GM19452 (cell line): ENCODE measurements around the gene KLHL13.
"Not testable (repeated sequence)": the region's sequence is repeated elsewhere in the genome, so short reads cannot be mapped to it uniquely, and the experiment has no call there.

Experiments used
- ATAC-seq: cut with Tn5 transposase; IDR thresholded peaks from one replicate; pipeline ENCODE4 v1.9.1; 2021; ENCODE audit not compliant: unreplicated experiment

KLHL13 gene

GRCh38 chrX:117995378-117995777, 121.2 kb downstream of the KLHL13 start:
- no peak for ATAC-seq

GRCh38 chrX:117992192-117992723, 124.4 kb downstream of the KLHL13 start:
- ATAC-seq: no peak

- no peak for ATAC-seq
Measured at GRCh38 chrX:117990438-117990837, 126.2 kb downstream of the KLHL13 start.

- no peak for ATAC-seq
Measured at GRCh38 chrX:117989512-117989911, 127.1 kb downstream of the KLHL13 start.

- ATAC-seq: no peak
Measured at GRCh38 chrX:117987373-117987772, 129.2 kb downstream of the KLHL13 start.

- ATAC-seq: no peak
Measured at GRCh38 chrX:117985241-117985640, 131.4 kb downstream of the KLHL13 start.

GRCh38 chrX:117982694-117983392, 133.8 kb downstream of the KLHL13 start:
- no peak for ATAC-seq

GRCh38 chrX:117978402-117978801, 138.2 kb downstream of the KLHL13 start:
- no peak for ATAC-seq

GRCh38 chrX:117977526-117977925, 139.1 kb downstream of the KLHL13 start:
- no peak for ATAC-seq

- no peak for ATAC-seq
Measured at GRCh38 chrX:117973110-117973807, 143.4 kb downstream of the KLHL13 start.

GRCh38 chrX:117972711-117973109, 143.9 kb downstream of the KLHL13 start:
- no peak for ATAC-seq

- no peak for ATAC-seq
Measured at GRCh38 chrX:117969782-117970181, 146.8 kb downstream of the KLHL13 start.

- no peak for ATAC-seq
Measured at GRCh38 chrX:117969328-117969727, 147.3 kb downstream of the KLHL13 start.

GRCh38 chrX:117959045-117959444, 157.6 kb downstream of the KLHL13 start:
- no peak for ATAC-seq

GRCh38 chrX:117957128-117957527, 159.5 kb downstream of the KLHL13 start:
- no peak for ATAC-seq

- ATAC-seq: not testable (repeated sequence)
Measured at GRCh38 chrX:117939296-117939695, 177.3 kb downstream of the KLHL13 start.

- no peak for ATAC-seq
Measured at GRCh38 chrX:117936118-117936517, 180.5 kb downstream of the KLHL13 start.

GRCh38 chrX:117930116-117930515, 186.5 kb downstream of the KLHL13 start:
- ATAC-seq: not testable (repeated sequence)

GRCh38 chrX:117919755-117920154, 196.9 kb downstream of the KLHL13 start:
- ATAC-seq: no peak

- ATAC-seq: no peak
Measured at GRCh38 chrX:117910216-117910615, 206.4 kb downstream of the KLHL13 start.

GRCh38 chrX:117898226-117898625, 218.4 kb downstream of the KLHL13 start:
- ATAC-seq: no peak

GRCh38 chrX:117895418-117895817, 221.2 kb downstream of the KLHL13 start:
- ATAC-seq: no peak
